Nephron progenitor cell (in vitro differentiated cells): ENCODE measurements around the gene TUBB.
A peak's percentile ranks its signal among the peaks of the same experiment; 100 is the strongest.
"Not testable (repeated sequence)": the region's sequence is repeated elsewhere in the genome, so short reads cannot be mapped to it uniquely, and the experiment has no call there.

Experiments used
- DNase-seq: peaks from one replicate; pipeline ENCODE4 v3.0.0; 2021
- H3K27ac Mint-ChIP-seq: 2 replicates; pipeline ENCODE4 v1.8.0; 2021; ENCODE audit warnings: mild to moderate bottlenecking, moderate library complexity, mixed read lengths
- H3K27me3 Mint-ChIP-seq: 2 replicates; pipeline ENCODE4 v1.8.0; 2021; ENCODE audit warnings: mild to moderate bottlenecking, low read depth, mixed read lengths; ENCODE audit not compliant: poor library complexity
- H3K36me3 Mint-ChIP-seq: 2 replicates; pipeline ENCODE4 v1.8.0; 2021; ENCODE audit warnings: low read depth, mixed read lengths
- H3K4me1 Mint-ChIP-seq: 2 replicates; pipeline ENCODE4 v1.8.0; 2021; ENCODE audit warnings: mixed read lengths
- H3K4me3 Mint-ChIP-seq: 2 replicates; pipeline ENCODE4 v1.8.0; 2021; ENCODE audit warnings: mild to moderate bottlenecking, moderate library complexity, mixed read lengths
- H3K9me3 Mint-ChIP-seq: 2 replicates; pipeline ENCODE4 v1.8.0; 2021; ENCODE audit warnings: mild to moderate bottlenecking, moderate library complexity, mixed read lengths
- CTCF ChIP-seq: fragments of 200-600 bp; sonication (generic); IDR thresholded peaks from 2 replicates; pipeline ENCODE4 v1.5.0; 2021; ENCODE audit warnings: antibody characterized with exemption

TUBB gene

GRCh38 chr6:30721198-30722024, 1.3 kb downstream of the TUBB start:
- TF ChIP-seq CTCF, result peak; percentile 10
- peaks cover 48% of the 10 kb centered on the region for H3K36me3 Mint-ChIP-seq
- H3K4me1 Mint-ChIP-seq, result peaks cover 62% of the 10 kb centered on the region
- DNase-seq, result peak; percentile 95
- peak overlapping the region; percentile 97 for H3K4me3 Mint-ChIP-seq
- H3K9me3 Mint-ChIP-seq, result no peaks in the 10 kb centered on the region
- peaks cover 3% of the 10 kb centered on the region for H3K27me3 Mint-ChIP-seq
- peak overlapping the region; percentile 98 for H3K27ac Mint-ChIP-seq

- peak overlapping the region; percentile 98 for H3K27ac Mint-ChIP-seq
- not testable (repeated sequence) for H3K27me3 Mint-ChIP-seq, DNase-seq
Measured at GRCh38 chr6:30722025-30722279, 1.8 kb downstream of the TUBB start.

GRCh38 chr6:30722280-30723112, 2.3 kb downstream of the TUBB start:
- Mint-ChIP-seq H3K4me3 (peak overlapping the region; percentile 97), H3K27ac (peak overlapping the region; percentile 97), H3K36me3 (peaks cover 48% of the 10 kb centered on the region), H3K4me1 (peaks cover 51% of the 10 kb centered on the region), H3K9me3 (no peaks in the 10 kb centered on the region), H3K27me3 (peaks cover 3% of the 10 kb centered on the region)
- DNase-seq, result peak; percentile 90
- peak; percentile 98 for TF ChIP-seq CTCF

More at GRCh38 chr6:30722025-30722279, 1.8 kb downstream of the TUBB start:
- peak overlapping the region; percentile 97 for H3K4me3 Mint-ChIP-seq
- H3K9me3 Mint-ChIP-seq, result not testable (repeated sequence)
- H3K36me3 Mint-ChIP-seq, result peaks cover 48% of the 10 kb centered on the region
- H3K4me1 Mint-ChIP-seq, result peaks cover 57% of the 10 kb centered on the region

- DNase-seq, H3K27me3 Mint-ChIP-seq, H3K9me3 Mint-ChIP-seq: not testable (repeated sequence)
- H3K27ac Mint-ChIP-seq, result peak overlapping the region; percentile 99
- H3K4me3 Mint-ChIP-seq, result peak overlapping the region; percentile 97
- H3K4me1 Mint-ChIP-seq, result peaks cover 48% of the 10 kb centered on the region
- H3K36me3 Mint-ChIP-seq, result peaks cover 48% of the 10 kb centered on the region
Measured at GRCh38 chr6:30723159-30723842, 3.1 kb downstream of the TUBB start.

GRCh38 chr6:30723843-30724741, 3.9 kb downstream of the TUBB start:
- not testable (repeated sequence) for H3K27me3 Mint-ChIP-seq, H3K9me3 Mint-ChIP-seq, DNase-seq
- peak overlapping the region; percentile 97 for H3K4me3 Mint-ChIP-seq
- peak overlapping the region; percentile 99 for H3K27ac Mint-ChIP-seq
- H3K36me3 Mint-ChIP-seq, result peaks cover 48% of the 10 kb centered on the region
- peaks cover 42% of the 10 kb centered on the region for H3K4me1 Mint-ChIP-seq

- peak overlapping the region; percentile 24 for H3K27ac Mint-ChIP-seq
- peaks cover 32% of the 10 kb centered on the region for H3K4me1 Mint-ChIP-seq
- no peak for DNase-seq
- H3K4me3 Mint-ChIP-seq, result peak overlapping the region; percentile 62
- H3K9me3 Mint-ChIP-seq, result no peaks in the 10 kb centered on the region
- TF ChIP-seq CTCF, result no peak
- peaks cover 51% of the 10 kb centered on the region for H3K36me3 Mint-ChIP-seq
- H3K27me3 Mint-ChIP-seq, result peaks cover 3% of the 10 kb centered on the region
Measured at GRCh38 chr6:30724906-30725667, 4.9 kb downstream of the TUBB start.
